Measurements from ENCODE around the gene CPED1.
"Not testable (repeated sequence)": the region's sequence is repeated elsewhere in the genome, so short reads cannot be mapped to it uniquely, and the experiment has no call there.

The CPED1 gene

GRCh38 chr7:121300685-121301420 is 312.3 kb downstream of the CPED1 start:
- no peak for DNase-seq

GRCh38 chr7:121301446-121302213 is 313.1 kb downstream of the CPED1 start:
- no peak for DNase-seq

DNA sequence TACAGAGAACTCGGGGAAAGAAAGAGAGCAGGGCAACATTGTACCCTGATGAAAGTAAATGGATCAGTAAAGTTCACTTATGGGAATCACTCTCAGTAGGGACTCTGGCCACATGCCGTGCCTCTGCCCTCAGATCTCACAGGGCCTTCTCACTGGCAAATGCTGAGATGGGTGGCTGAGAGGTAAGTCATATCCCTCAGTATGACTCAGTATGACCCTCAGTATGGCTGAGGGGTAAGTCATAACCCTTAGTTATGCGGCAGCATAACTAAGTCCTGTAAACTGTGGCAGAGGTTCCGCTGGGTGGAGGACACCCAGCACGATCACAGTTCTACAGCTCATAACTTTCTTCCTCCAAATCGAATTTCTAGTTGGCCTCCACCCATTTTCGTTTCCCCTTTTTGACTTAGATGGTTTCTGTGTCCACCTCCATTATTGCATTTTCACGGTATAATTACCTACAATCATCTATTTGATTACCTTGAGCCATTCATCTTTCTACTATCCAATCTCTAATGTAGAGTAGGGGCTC is 313.8 kb downstream of the CPED1 start:
- DNase-seq: no peak

GRCh38 chr7:121303422-121304101 is 315.1 kb downstream of the CPED1 start:
- no peak for DNase-seq

DNA sequence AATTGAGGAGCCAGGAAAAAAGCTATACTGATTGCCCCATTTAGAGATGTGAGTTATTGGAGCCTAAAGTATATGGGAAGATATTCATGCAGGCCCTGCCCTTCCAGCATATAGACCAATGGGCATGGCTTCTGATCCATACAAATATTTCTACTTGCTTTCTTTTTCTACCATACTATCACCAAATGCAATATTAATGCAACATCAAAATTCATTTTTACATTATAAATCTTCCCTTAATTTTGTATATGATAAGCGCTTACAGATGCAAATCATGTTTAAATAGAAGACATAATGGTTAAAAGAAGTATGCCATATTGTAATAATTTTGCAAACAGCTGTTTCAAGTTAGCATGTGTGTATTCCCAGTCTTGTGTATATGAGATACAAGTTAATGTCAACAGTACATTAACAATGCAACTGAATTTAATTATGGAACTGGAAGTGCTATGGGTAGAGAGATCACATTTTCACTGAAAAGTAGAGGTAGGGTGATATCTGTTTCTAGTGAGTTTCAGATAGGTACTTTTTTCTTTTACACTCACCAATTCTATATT is 315.7 kb downstream of the CPED1 start:
- no peak for DNase-seq

DNA sequence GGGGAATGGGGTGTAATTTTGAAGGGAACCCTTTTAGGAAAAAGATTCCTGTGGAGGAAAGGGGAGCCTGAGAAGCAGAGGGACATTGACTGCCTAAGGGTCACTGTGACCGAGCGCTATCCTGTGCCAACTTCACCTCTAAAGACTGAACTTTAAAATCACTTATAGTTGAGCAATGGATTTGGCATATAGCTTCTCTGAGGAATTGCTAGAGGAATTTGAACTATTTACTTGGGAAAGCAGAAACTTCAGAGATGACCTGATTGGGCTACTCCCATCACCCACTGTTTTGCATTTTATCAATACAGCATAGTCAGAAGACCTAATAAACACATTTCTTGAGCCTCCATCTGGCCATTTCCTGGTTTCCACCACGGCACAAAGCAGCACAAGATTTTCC is 316.6 kb downstream of the CPED1 start:
- DNase-seq: no peak

DNA sequence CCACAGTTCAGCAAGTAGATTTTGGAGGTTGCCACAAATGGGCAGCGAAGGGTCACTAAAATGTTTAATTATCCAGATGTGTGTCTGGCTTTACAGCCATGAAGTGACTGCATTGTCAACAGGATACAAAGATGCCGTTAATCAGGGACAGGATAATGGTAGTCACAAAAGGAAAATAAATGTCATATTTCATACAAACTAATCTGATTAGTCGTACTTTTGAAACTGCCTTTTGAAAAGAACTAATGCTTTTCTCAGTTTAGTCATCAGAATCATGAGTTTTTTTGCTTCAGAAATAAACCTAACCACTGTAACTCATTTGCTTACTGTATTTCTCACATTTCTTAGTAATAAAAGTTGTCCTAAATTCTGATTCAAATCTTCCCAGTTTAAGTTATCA is 318.1 kb downstream of the CPED1 start:
- DNase-seq: no peak

GRCh38 chr7:121307021-121307574 is 318.6 kb downstream of the CPED1 start:
- DNase-seq: no peak

DNA sequence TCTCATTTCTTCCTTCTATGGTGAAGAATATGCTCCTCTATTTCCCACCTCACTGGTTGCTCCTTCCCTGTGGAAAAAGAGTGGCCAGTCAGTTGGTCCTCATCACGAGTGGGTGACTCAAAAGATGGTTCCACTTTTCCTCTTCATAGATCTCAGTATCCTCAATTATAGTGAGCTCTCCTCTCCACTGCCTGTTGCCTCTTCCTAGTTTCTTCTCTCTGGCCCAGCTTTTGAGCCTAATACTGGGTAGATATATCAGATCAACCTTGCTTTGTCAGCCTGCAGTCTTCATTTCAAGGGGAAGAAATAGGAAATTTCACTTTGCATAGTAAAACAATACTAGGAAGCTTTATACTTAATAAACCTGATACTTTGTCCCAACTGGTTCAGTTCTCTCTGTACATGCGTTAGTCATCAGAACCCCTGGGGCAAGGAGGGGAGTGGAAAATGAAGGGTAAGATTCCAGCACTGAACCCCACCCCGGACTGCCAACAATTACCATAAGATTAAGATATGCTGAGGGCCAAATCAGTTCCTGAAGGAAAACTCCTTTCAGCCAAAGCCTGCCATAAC is 324.8 kb downstream of the CPED1 start:
- no peak for DNase-seq

DNA sequence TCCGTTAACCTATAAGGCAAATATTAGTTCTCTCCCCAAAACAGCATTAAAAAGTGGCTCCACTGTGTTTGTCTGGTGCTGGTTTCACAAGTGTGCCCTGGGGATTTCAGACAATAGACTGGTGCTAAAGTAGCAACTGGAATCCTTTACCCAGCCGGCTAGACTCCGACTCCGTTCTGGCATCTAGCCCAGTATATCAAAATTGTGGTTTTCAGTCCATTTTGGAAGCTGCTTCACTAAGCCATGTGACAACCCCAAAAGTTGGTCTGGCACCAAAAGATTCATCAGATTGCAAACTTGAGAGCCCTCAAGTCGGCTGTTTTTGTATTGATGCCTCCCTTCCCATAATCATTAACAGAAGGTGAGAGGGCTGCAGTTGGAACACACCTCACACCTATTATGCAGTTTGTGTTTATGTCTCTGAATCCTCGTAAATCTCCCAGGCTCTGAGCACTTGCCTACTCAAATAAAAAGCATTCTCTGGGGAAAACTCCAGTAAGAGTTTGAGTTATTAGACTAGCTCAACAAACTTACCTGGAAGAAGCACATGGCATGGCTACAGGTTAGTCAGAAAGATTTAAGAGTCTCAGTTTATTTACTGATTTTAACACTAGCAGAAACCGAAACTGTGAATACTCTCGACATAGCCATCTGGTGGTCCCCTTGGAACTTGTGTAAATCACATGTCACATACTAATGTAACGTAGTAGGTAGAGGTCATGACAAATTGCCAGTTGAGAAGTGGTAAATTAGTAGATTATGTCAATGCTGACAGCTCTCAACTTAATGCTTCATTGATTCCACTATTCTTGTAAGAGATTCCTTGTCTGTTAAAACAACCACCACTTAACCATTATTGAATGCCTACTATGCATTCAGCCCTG is 325.5 kb downstream of the CPED1 start:
- DNase-seq: no peak

GRCh38 chr7:121315170-121315569 is 326.7 kb downstream of the CPED1 start:
- DNase-seq: not testable (repeated sequence)

DNA sequence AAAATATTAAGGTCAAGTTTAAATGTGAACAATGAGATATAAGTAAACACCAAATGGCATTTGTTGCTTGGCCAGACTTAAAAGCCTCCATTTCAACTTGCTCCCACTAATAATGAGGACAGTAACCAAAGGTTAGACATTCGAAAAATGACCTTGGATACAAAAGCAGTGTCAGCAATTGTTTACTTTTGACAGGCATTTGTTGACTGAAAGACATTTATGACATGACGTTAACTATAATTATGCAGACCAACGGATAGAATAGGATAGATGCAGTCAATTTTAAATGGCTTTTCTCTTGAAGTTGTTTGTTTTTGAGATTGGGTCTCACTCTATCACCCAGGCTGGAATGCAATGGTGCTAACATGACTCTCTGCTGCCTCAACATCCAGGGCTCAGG is 333.9 kb downstream of the CPED1 start:
- no peak for DNase-seq

DNA sequence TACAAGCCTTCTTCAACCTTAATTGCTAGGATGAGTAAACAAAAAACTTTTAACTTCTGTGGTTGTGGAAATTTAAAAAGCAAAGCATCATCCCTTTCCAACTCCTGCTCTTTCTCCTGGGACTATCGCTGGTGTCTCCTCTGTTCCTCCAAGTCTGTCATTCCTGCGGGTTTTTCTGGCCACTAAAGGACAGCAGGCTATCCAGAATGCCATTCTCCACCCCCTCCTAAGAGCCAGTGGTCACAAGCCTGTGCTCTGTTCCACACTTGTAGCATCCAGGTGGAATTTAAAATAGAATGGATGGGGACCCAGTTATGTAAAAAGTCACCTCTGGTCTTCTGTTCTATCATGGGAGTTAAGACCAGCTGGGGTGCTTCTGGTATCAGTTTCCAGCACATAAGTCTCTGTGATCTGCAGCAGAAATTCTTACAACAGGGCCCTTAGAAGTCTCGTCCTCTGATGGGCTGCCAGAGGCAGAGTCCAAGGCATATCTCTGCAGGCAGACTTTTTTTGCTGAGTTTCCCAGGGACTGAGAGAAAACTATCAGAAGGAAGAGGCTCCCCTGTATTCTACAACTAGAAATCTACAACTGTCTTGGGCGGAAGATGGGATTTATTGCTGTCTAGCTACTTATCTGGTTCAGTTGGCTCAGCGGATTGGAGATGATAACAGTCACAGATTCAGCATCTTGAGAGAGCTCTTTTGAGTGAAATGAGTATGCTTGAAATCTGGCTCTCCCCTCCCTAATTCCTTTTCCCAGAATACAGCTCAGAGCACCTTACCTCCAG is 335.2 kb downstream of the CPED1 start:
- DNase-seq: no peak

DNA sequence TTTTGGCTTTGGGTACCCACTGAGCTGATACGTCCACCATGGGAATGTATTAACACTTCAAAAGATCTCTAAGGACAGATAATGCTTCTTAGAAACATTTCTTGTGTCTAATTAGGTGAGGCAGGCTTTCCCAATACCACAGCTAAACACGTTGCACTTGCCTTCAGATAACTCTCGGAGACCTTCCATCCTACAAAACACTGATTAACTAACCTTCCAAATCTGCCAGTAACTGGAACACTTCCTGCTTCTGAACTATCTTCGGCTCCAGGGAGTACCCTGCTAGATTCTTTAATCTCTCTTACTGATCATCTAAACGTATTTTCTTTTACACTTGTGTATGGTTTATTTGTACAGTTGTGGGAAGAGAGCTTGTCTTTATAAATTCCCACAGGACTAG is 339.2 kb downstream of the CPED1 start:
- no peak for DNase-seq

DNA sequence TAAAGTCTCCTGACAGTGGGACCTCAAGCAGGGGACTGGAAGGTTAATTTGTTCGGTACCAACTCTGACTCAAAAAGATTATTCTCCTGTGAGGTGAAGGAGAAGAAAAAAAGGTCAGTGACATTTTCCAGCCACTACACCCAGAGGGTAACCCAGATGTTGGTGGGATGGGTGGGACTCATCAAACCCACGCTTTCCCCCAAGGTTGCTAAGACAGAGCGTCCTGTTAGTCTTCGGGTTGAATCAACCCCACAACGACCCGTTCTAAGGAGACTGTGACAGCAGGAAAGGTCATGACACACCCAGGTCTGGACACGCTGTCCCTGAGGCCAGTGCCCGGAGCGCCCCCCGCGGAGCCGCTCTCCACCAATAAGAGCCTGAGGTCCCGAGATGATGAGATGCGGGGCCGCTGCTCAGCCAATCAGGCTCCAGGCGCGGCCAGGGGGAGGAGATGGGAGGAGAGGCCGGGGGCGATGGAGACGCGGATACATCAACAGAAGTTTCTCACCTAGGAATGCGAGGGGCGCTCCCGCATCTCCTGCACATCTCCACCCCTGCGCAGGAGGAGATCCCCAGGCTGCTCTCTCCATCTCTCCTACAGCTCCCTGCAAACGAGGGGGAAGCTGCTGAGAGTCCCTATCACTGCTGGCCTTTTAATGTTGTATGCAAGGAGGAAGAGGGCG is 340.1 kb downstream of the CPED1 start, which contains the start of gene WNT16:
Gene WNT16 (plus strand): TSS at position 493 of the 683 bp plus-strand sequence. CDS start 293 bp downstream, outside the sequence.
- DNase-seq: no peak

GRCh38 chr7:121329191-121330052 is 340.9 kb downstream of the CPED1 start:
- no peak for DNase-seq

DNA sequence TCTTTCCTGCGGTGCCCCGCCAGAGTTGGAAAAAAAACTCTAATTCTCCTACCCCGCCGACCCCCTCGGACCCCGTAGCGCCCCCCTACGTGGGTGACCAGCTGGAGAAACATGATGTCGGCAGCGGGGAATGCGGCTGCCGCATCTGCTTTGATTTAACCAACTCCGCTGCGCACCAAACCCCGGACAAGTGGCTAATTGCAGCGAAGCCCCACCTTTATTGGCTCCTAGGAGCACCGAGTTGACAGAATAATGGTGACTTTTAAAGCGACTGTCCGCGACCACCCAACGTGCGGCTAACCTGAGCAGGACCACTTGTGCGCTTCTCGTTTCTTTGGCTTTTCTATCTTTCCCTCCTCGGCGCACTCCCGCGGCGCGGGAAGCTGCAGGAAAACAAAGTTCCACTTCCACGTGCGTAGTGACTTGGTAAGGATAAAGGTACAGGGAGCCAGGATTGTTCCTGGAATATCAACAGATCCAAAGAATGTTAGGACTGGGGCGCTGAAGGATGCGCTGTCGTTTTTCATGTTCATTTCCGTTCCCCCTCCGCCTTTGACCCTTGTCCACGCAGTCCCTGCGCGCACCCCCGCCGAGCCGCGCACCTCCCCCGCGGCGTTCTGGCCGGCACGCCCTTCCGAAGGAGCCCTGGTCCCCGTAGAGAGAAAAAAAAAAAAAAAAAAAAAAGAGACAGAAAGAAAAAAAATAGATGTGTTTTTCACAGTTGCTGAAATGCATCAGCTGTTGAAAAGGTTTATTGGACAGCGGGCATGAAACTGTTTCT is 341.7 kb downstream of the CPED1 start:
- DNase-seq: no peak

DNA sequence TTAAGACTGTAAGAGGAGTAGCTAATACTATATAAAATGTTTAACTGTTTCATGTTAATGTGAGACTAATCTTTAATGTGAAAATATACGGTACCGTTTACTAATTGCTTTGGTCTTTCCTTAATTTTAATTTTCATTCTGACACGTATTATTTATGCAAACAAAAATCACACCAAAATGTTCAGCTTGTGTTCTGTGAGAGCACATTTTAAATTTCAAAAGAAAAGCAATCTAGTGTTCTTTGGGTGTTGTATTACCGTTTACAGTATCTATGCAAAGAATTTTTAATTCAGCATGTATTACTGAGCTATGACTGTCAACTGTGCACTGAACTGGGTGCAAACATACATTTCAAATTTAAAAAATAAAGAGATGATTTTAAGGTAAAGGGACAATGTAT is 342.5 kb downstream of the CPED1 start:
- DNase-seq: no peak

Measured in stimulated activated CD4-positive, alpha-beta T cell treated with anti-CD3 and anti-CD28 coated beads, Interleukin-4, amount 100 ng/mL, for 4 hours (primary cell).